Esophagus (tissue), 2 donors: ENCODE measurements around the gene PARVA. TPM values are rescaled to one million over a fixed set of nuclear protein-coding genes. Genes with fewer than 3 reads are reported as not detected.
"Not testable (repeated sequence)": the region's sequence is repeated elsewhere in the genome, so short reads cannot be mapped to it uniquely, and the experiment has no call there.

Experiments used
- H3K27ac ChIP-seq, 2 donors: one replicate each; pipeline ENCODE4 v1.5.1; 2013; ENCODE audit warnings: low read depth in 2 of 2, mild to moderate bottlenecking in 2 of 2, inconsistent platforms in 1 of 2, low read length in 1 of 2, moderate library complexity in 1 of 2
- H3K27me3 ChIP-seq, 2 donors: one replicate each; pipeline ENCODE4 v1.6.1; 2013; ENCODE audit warnings: low read length in 2 of 2, control low read depth in 1 of 2, mild to moderate bottlenecking in 1 of 2; ENCODE audit not compliant: insufficient read depth in 2 of 2, control insufficient read depth in 1 of 2
- H3K36me3 ChIP-seq, 2 donors: one replicate each; pipeline ENCODE4 v1.6.1; 2013; ENCODE audit warnings: low read length in 1 of 2; ENCODE audit not compliant: control insufficient read depth in 2 of 2, insufficient read depth in 2 of 2
- H3K4me1 ChIP-seq, 2 donors: one replicate each; pipeline ENCODE4 v1.6.1; 2013; ENCODE audit warnings: low read length in 1 of 2; ENCODE audit not compliant: control insufficient read depth in 2 of 2, insufficient read depth in 2 of 2
- H3K4me3 ChIP-seq, 2 donors: one replicate each; pipeline ENCODE4 v1.5.1; 2013; ENCODE audit warnings: low read length in 2 of 2, mild to moderate bottlenecking in 2 of 2, low read depth in 1 of 2, moderate library complexity in 1 of 2
- H3K9me3 ChIP-seq, 2 donors: one replicate each; pipeline ENCODE4 v1.6.1; 2013; ENCODE audit warnings: mild to moderate bottlenecking in 2 of 2, low read depth in 1 of 2, low read length in 1 of 2, moderate library complexity in 1 of 2; ENCODE audit not compliant: control insufficient read depth in 2 of 2, insufficient read depth in 1 of 2
- WGBS, 2 donors: extraction: QIAGEN DNeasy Blood & Tissue Kit; methylation state at CpG; one replicate each; pipeline ENCODE4 v1.1.7; 2013; 5-methylcytosine and 5-hydroxymethylcytosine counted together
- polyA plus RNA-seq, 2 donors: library from polyadenylated mRNA; stranded (reverse); fragments of 200-250 nt; gene quantifications; one replicate each; pipeline ENCODE4 v1.2.3, GENCODE V29; 2013
- donor health status: healthy with polysubstance abuse.
- donor health status: Bipolar disorder and iron deficiency.

The PARVA gene
- polyA plus RNA-seq, 2 donors = 8.2 to 18.3 TPM

DNA sequence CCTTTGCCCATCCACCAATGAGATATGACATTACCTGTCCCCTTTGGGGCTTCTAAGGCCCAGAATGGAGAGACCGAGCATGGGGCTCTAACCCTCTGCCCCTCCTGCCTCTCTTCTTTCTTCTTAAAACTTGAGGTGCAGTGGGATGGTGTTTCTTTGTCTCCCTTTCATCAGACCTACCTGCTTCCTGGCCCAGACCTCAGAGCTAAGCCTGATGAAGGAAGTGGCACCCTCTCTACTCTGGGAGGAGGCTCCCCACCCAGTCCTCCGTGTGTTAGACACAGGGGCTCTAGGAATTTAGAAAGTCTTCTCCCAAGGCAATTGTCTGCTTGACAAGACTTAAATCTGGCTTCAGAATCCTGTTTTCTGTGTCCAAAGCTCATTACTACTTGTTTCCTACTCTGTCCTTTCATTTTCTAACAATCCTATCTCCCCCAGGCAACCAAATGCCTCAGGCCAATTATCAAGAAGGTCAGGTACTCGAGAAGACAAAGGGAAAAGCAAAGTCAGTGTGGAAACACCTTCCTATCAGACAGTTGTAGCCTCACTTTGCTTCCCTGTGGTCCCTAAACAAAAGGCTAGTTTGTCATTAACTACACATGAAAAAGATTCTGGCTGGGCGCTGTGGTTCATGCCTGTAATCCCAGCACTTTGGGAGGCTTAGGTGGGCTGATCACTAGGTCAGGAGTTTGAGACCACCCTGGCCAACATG is 20.3 kb upstream of the PARVA start:
- Histone ChIP-seq H3K4me3 (no peak overlapping the region), H3K4me1 (no peaks in the 10 kb centered on the region), H3K9me3 (no peaks in the 10 kb centered on the region), H3K27ac (no peak overlapping the region), H3K36me3 (no peaks in the 10 kb centered on the region), H3K27me3 (no peaks in the 10 kb centered on the region)
- 69 to 71% methylated on average over 4 of the region's 4 CpGs for WGBS, 2 donors

DNA sequence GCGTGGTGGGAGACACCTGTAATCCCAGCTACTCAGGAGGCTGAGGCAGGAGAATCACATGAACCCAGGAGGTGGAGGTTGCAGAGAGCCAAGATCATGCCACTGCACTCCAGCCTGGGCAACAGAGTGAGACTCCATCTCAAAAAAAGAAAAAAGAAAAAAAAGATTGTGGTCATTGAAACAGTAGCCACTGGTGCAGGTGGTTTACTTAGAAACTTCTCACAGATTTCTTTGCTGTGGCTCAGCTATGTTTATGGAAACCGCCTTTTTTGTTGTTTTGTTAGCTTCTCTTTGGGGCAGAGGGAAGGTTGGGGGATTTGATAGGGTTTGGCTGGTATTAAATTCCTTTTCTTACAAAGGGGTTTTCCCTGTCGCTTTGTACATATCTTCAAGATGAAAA is 19.7 kb upstream of the PARVA start:
- not testable (repeated sequence) for H3K36me3 ChIP-seq, H3K4me1 ChIP-seq
- WGBS, 2 donors = 77 to 93% methylated on average over 3 of the region's 3 CpGs

DNA sequence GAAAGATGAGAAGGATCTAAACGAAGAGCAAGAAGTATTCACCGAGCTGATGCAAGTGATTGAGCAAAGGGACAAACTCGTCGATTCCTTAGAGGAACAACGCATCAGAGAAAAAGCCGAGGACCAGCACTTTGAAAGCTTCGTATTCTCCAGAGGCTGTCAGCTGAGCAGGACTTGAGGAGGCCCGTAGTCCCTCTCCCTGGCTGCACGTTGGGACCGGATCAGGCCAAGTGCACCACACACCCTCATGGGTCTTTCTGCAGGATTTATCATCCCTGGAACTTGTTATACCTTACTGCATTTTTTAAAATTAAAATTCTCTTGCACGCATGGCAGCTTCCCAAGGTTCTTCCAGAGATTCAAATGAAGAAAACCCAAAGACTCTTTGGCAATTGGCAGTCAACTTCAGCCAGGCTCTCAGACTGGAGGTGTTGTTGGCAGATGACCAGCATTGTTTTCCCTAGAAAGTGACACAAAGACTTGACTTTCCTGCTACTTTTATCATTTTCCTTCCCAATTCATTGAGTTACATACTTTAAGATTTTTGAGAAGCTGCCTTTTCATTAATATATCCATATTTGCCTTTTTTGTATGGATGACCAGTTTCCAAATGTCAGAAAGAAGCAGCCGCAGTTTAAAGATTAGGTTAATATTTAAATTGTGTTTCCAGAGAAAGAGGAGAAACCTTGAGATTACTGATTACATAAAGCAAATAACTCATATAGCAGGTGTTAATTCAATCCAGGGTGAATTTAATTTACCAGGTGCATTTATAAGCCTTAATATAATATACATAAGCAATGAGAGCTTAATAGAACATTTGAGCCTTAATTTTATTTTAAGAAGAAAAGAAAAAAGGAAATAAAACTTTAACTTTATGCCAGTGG is 18.8 kb upstream of the PARVA start:
- WGBS, 2 donors = 79 to 93% methylated on average over 12 of the region's 12 CpGs
- Histone ChIP-seq H3K9me3 (no peaks in the 10 kb centered on the region), H3K36me3 (no peaks in the 10 kb centered on the region), H3K4me3 (no peak overlapping the region), H3K27me3 (no peaks in the 10 kb centered on the region), H3K4me1 (no peaks in the 10 kb centered on the region), H3K27ac (no peak overlapping the region)

More for the DNA sequence above, 19.7 kb upstream of the PARVA start:
- H3K4me3 ChIP-seq, H3K27me3 ChIP-seq, H3K27ac ChIP-seq, H3K9me3 ChIP-seq: not testable (repeated sequence)

DNA sequence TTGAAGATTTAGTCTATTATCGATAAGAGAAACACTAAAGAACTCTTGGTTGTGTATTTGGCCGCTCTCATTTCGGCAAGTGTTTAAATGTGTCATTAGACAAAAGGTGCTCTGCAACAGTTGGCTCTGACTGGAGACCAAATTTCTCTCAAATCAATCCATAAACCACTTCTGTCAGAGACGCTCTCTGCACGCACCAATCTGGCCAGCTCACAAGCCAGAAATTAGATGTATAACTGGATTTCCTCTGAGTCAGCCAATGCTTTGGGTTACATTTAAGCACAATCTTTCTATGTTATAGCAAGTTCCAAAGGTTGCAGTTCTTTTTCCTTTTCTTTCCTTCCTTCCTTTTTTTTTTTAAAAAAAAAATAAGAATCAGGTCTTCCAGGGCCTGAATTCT is 17.6 kb upstream of the PARVA start:
- H3K9me3 ChIP-seq = no peaks in the 10 kb centered on the region
- no peaks in the 10 kb centered on the region for H3K27me3 ChIP-seq
- H3K36me3 ChIP-seq = no peaks in the 10 kb centered on the region
- no peak overlapping the region for H3K4me3 ChIP-seq
- no peaks in the 10 kb centered on the region for H3K4me1 ChIP-seq
- H3K27ac ChIP-seq = no peak overlapping the region
- WGBS, 2 donors = 83 to 95% methylated on average over 5 of the region's 5 CpGs

GRCh38 chr11:12361682-12362081 is 15.7 kb upstream of the PARVA start:
- no peaks in the 10 kb centered on the region for H3K27me3 ChIP-seq
- no peak overlapping the region for H3K4me3 ChIP-seq
- no peaks in the 10 kb centered on the region for H3K36me3 ChIP-seq
- peaks cover 0 to 2% of the 10 kb centered on the region in 2 donors for H3K4me1 ChIP-seq
- WGBS, 2 donors = 69 to 73% methylated on average over 3 of the region's 3 CpGs
- H3K27ac ChIP-seq = no peak overlapping the region
- H3K9me3 ChIP-seq = no peaks in the 10 kb centered on the region

DNA sequence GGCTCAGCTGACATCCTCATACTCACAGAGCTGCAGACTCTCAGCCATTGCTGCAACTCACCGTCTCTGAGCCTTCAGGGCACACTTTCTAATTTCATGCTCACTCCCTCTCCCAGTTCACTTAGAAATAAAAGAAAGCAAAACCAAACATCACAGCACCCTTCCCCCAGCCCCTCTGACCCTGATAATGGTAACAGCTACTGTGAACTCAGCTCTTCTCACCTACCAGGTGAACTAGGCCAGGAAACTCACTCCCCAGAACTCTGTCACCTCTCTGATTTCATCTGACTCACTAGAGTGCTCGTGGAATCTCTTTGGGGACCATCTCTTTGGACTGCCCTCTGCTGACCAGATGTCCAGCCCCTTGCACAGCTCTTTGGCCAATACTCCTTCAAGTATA is 14.5 kb upstream of the PARVA start:
- Histone ChIP-seq H3K27me3 (no peaks in the 10 kb centered on the region), H3K4me1 (peaks cover 0 to 2% of the 10 kb centered on the region in 2 donors), H3K27ac (no peak overlapping the region), H3K4me3 (no peak overlapping the region), H3K36me3 (no peaks in the 10 kb centered on the region), H3K9me3 (no peaks in the 10 kb centered on the region)
- WGBS, 2 donors = 35 to 39% methylated on average over 2 of the region's 2 CpGs

GRCh38 chr11:12363373-12363772 is 14.0 kb upstream of the PARVA start:
- Histone ChIP-seq H3K36me3 (no peaks in the 10 kb centered on the region), H3K27me3 (no peaks in the 10 kb centered on the region), H3K9me3 (no peaks in the 10 kb centered on the region), H3K4me1 (peaks cover 0 to 2% of the 10 kb centered on the region in 2 donors), H3K4me3 (no peak overlapping the region), H3K27ac (no peak overlapping the region)
- WGBS, 2 donors = 94 to 100% methylated on average over 1 of the region's 1 CpG

DNA sequence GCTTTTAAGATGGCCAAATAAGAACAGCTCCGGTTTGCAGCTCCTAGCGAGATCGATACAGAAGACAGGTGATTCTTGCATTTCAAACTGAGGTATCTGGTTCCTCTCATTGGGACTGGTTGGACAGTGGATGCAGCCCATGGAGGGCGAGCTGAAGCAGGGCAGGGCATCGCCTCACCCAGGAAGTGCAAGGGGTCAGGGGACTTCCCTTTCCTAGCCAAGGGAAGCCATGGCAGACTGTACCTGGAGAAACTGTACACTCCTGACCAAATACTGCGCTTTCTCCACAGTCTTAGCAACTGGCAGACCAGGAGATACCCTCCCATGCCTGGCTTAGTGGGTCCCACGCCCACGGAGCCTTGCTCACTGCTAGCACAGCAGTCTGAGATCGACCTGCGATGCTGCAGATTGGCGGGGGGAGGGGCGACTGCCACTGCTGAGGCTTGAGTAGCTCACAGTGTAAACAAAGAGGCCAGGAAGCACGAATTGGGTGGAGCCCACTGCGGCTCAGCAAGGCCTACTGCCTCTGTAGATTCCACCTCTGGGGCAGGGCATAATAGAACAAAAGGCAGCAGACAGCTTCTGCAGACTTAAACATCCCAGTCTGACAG is 11.3 kb upstream of the PARVA start:
- not testable (repeated sequence) for H3K27ac ChIP-seq, H3K36me3 ChIP-seq
- 53 to 55% methylated on average over 14 of the region's 14 CpGs for WGBS, 2 donors

GRCh38 chr11:12367057-12367456 is 10.3 kb upstream of the PARVA start:
- H3K27ac ChIP-seq, H3K27me3 ChIP-seq: not testable (repeated sequence)
- WGBS, 2 donors = 87 to 94% methylated on average over 6 of the region's 6 CpGs

More for the DNA sequence above, 11.3 kb upstream of the PARVA start:
- H3K4me1 ChIP-seq, H3K4me3 ChIP-seq, H3K27me3 ChIP-seq, H3K9me3 ChIP-seq: not testable (repeated sequence)

More at GRCh38 chr11:12367057-12367456, 10.3 kb upstream of the PARVA start:
- H3K4me1 ChIP-seq, H3K4me3 ChIP-seq, H3K36me3 ChIP-seq, H3K9me3 ChIP-seq: not testable (repeated sequence)
